ENCODE measurements around the gene WWTR1.
A peak's percentile ranks its signal among the peaks of the same experiment; 100 is the strongest.

WWTR1 gene

GRCh38 chr3:149523512-149524299 is 134.1 kb downstream of the WWTR1 start:
- no peak for DNase-seq

- DNase-seq = no peak
These were observed 137.9 kb downstream of the WWTR1 start for GRCh38 chr3:149519912-149520311.

GRCh38 chr3:149516920-149517319 is 140.9 kb downstream of the WWTR1 start:
- DNase-seq = no peak

DNA sequence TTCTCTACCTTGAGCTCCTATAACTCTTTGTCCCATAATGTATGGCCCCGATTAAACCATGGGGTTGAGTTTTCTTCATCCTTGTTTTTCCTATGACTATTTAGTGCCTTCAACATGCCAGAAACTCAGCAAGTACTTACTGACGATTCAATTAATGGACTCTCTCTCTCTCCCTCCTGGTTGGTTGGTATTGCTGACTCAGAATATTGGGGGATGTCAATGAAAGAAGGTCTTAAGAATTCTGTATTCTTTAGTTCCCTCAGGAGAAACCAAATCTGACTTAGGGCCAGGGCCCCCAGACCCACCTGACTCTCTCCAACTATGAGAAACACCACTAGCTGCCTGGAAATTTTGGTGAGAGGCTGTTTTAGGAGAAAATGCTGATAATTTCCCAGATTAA is 142.6 kb downstream of the WWTR1 start:
- DNase-seq = no peak

DNA sequence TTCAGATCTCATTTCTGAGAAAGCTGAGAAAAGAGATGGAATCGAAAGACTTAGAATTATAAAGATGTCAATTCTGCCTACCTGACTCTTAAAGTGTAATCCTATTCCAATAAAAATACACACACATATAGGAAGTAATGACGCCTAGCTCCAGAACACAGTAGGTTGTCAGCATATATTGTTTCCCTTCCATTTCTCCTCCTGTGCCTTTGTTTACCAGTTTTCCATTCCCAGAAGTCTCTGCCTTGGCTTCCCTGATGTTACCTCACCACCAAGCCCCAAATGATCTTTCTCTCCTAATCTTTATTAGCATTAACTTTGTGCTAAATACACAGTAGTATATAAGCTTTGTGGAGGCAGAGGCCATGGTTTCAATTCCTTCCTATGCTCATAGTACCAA is 143.4 kb downstream of the WWTR1 start:
- no peak for DNase-seq

DNA sequence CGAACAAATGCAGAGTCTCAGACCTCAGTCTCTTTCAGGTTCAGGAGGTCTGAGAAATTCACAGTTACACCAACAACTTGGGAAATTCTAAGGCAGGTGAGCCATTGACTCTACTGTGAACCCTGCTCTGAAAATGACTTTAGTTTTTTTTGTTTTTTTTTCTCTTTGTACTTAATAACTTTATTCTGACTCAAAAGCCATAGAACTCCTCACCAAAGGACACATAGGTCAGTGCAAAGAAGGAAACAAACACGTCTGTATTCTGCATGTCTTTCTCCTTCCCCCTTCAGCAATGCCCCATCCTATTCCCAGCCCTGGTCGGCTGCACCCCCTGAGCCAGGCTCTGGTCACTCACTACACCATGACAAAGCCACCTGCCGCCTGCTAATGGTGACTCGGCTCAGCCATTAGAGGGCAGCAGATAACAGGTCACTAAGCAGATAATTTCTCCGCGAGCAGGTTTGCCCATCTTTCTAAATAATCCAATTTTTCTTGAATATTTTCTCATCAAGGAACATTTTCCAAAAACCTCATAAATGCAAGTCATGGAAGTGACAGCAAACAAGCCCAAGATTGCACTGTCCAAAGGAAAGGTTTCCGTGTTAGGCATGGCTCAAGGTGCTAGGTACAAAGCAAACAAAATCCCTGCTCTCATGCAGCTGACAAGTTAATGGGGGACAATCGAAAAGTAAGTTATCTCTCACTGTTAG is 145.6 kb downstream of the WWTR1 start:
- peak; percentile 34 for DNase-seq

DNA sequence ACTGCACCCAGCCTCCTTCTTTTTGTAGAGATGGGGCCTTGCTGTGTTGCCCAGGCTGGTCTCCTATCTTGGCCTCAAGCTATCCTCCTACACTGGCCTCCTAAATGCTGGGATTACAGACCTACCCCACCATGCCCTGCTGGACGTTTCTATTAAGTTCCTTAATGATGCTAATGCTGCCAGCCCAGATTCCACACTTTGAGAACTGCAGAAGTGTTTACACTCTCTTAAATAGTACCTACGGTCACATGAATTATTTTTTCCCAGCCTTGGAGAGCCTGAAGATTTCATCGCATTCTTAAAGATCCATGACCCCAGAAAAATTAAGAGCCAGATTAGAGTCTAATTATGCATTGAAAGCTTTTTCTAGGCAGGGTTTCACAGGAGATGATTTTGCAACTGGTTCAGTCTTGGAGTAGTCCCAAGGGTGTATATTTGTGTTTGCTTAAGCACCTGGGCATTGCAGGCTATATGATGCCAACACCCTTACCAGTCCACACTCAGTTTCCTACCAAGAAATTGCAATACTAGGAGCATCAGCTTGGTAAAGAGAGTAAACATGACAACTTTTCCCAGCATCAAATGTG is 146.7 kb downstream of the WWTR1 start:
- no peak for DNase-seq

- DNase-seq = no peak
These were observed 147.3 kb downstream of the WWTR1 start for GRCh38 chr3:149510480-149510879.

- DNase-seq = no peak
These were observed 148.3 kb downstream of the WWTR1 start for GRCh38 chr3:149509526-149509925.

GRCh38 chr3:149507491-149508324 is 150.1 kb downstream of the WWTR1 start:
- DNase-seq = no peak

DNA sequence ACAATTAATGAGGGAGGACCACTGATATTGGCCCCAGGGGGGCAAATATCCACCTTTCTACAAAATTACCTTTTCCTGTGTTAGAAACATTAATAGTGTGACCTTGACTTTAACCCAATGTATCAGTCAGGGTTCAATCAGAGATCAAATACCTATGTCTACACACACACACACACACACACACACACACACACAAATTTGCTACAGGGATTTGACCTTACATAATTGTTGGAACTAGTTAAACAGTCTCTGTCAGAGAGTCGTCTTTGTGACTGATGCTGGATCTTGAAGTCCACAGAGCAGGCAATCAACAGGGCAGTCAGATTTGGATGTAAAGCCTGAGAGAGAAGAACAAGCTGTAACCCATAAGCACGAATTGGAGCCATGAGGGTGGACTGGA is 150.9 kb downstream of the WWTR1 start:
- DNase-seq = no peak

GRCh38 chr3:149506540-149506939 is 151.3 kb downstream of the WWTR1 start:
- DNase-seq = no peak

DNA sequence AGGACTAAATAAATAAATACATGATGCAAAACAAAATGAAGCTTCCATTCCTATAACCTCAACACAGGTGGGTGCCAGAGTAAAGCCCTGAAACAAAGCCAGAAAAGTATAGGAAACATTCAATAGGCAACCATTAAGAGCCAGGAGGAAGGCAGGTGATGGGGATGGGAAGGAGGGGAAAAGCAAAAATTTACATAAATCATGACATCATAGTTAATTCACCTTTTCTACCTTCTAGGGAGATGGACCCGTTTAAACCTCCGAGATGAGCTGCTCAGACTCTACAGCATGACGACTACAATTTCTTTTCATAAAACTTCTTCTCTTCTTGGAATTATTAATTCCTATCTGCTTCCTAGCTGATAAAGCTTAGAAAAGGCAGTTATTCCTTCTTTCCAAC is 155.4 kb downstream of the WWTR1 start:
- DNase-seq = no peak

DNA sequence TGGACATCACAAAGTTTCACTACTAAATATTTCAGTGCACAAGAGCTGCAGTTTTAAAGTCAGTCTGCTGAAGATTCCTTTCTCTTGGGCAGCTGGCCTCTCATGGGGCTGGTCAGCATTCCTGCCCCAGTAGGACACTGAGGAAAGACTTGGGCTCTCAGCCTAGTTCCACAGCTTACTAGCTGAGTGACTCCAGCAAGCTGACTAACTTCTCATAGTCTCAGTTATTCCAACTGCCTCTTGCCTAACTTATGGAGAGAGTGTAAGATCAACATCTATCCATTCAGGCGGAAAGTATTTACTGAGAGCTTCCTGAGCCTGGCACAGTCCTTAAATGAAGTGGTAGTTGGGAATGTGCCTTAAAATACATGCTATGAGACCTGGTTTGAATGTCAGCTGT is 156.3 kb downstream of the WWTR1 start:
- DNase-seq = no peak

DNA sequence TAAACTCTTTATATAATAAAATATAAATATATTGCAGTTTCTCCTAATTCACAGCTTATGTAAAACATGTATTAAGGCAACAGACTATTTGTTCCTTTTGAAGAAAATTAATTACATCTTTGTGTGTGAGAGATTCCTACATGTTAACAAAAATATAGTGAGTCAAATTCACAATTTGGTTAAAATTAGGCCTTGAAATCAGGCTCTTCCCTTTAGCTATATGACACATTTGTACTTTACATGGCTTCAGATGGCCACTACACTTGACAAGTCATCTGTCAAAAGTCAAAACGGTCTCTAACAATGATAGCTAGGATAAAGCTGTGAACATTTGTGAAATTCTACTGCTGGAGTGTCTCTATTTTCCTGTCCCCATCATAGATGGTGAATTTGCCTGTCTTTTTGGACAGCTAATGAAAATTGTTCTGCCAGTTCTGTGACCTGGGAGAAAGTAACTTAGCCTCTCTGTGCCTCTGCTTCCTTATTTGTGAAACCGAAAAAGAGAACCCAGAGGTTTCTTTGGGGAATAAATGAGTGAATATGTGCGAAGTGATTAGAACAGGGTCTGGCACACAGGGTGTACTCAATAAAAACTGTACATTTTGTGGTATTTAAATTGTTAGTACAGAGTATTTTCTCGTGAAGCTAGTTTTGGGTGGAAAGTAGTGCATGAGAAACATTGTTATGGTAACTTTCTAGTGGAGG is 159.7 kb downstream of the WWTR1 start:
- DNase-seq = no peak

GRCh38 chr3:149496891-149497290 is 160.9 kb downstream of the WWTR1 start:
- no peak for DNase-seq

DNA sequence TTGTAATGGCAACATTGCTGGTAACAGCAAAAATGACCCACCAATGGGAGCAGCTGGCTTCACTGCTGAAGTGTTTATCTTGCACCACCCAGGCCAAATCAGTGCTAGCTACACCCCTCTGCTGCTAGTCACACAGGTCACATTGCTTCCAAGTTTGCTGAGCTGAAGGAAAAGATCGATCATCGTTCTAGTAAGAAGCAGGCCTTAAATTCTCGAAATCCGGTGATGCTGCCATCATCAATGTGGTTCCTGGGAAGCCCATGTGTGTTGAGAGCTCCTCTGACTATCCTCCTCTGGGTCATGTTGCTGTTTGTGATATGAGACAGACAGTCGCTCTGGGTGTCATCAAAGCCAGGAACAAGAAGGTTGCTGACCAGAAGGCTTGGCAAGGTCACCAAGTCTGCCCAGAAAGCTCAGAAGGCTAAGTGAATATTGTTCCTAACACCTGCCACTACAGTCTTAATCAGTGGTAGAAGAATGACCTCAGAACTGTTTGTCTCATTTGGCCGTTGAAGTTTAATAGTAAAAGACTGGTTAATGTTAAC is 162.2 kb downstream of the WWTR1 start:
- no peak for DNase-seq

- no peak for DNase-seq
These were observed 162.9 kb downstream of the WWTR1 start for GRCh38 chr3:149494759-149495580.

DNA sequence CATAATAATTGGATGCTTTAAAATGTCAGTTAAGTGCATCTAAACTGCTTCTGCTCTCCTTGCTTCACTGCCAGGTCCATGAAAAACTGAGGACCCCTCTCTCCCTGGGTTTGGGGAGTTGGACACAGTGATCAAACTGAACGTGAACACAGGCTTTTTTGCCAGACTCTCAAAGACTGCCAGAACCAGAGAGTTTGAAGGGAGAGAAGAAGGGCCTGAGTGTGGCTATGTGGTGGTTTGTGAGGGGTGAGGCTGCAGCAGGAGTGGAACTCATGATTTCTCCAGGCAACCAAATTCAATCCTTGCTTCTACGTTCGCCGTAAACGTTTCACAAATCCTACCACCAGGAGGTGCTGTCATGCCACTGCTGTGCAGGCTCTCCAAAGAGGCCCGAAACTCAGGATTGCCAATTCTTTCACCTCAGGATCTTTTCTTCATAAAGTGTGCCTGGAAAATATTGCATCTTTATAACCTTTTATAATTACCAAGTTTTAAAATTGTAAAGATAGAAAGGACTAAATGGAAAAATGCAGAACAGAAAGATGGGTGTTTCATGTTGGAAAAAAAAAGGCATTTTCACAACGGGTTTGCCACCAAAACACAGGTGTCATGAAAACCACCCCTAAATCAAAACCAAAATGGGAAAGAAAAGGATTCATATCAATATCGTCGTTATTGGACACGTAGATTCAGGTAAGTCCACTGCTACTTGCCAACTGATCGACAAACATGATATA is 163.6 kb downstream of the WWTR1 start:
- DNase-seq = peak; percentile 29

- DNase-seq = no peak
These were observed 164.4 kb downstream of the WWTR1 start for GRCh38 chr3:149493315-149494021.

All from CD4-positive, alpha-beta T cell treated with Interleukin-17A for 1 hour (primary cell).